NCI-H526 treated with DMSO at 0.1 percent for 48 hours (cell line): ENCODE data around the gene CDK9.

Experiments used
- DNase-seq: peaks from one replicate; lab custom pipeline; 2025; lab: John Stamatoyannopoulos, UW

CDK9 gene

DNA sequence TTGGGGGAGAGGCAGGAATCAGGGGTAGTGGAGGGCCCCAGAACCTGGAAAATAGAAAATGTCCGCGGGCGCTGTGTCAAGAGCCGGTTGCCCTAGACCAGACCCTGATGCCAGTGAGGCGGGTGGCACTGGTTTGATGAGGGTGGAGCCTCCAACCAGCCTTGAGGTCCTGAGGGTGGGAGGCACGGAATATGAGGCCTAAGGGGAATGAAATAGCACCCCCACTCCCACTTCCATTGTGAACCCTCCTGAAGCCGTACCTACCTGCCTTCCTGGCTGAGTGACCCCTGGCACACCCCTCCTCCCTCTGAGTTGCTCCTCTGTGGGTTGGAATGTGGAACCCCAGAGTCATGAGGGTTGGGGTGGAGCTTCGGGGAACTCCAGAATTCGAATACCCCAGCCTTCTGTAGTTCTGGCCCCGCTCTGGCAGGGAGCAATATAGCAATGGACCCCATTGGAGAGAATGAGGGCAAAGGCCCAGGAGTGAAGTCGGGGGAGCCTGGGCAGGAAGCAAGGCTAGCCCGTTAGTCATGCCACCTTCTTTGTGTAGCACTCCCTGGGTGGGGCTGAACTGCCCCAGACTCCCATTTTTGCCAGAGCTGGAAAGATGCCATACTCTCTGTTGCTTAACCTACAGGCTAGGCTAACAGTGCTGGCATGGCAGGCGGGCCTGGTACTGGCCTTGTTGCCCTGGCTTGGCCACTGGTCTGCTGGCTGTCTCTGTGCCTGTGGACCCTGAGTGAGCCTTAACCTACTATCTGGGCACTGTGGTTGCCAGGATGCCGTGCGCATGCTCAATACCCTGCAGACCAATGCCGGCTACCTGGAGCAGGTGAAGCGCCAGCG lies 17.9 kb downstream of the CDK9 start:
- no peak for DNase-seq

DNA sequence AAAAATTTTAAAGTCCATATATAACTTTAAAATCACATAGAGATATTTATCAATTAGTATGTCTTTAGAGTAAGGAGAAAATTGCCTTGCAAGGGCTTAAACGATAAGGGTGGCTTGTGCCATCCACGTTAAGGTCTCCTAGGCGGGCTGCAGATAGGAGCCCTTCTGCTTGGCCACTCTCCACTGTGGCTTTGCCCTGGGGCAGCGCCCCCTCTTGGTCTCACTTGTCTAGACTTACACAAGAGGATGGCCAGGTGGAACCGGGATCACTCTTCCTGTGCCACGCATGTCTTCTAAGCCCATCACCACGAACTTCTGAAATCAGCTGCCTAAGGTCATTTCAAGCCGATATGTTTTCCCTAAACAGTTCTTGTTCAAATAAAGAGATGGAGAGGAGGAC lies 19.8 kb downstream of the CDK9 start:
- DNase-seq: no peak

DNA sequence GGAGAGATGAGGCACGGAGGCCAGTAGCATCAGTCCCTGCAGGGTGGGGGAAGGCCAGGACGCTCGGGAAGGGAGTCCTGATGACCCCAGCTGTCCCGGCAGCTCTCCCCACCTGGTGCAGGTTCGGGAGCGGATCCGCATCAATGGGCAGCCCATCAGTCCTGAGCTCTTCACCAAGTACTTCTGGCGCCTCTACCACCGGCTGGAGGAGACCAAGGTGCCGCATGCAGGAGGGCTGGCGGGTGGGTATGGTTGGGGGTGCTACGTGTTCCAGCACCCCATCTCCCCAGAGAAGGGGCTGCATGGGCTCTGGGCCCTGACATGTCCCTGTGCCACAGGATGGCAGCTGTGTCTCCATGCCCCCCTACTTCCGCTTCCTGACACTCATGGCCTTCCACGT lies 21.0 kb downstream of the CDK9 start:
- DNase-seq: no peak

DNA sequence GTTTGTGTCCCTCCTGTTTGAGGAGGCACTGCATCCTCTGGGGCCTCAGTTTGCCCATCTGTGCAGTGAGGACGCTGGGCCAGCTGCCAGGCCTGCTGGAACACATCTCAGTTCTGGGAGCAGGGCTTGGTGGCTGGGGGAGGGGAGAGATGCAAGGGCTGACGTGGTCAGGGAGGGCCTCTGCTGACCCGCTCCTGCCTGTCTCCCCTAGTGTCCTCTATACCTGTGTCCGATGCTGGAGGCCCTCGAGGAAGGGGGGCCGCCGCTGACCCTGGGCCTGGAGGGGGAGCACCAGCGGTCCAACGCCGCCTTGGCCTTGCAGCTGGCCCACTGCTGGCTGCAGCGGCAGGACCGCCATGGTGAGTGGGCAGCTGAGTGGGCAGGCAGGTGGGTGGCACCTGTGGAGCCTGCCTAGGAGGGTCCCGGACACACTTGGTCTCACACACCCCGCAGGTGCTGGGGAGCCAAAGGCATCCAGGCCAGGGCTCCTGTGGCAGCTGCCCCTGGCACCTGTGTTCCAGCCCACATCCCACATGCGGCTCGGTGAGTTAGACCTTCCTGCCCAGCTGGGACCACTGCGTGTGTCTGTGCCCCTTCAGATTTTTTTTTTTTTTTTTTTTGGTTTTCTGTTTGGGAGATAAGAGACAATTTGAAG lies 22.6 kb downstream of the CDK9 start:
- no peak for DNase-seq

DNA sequence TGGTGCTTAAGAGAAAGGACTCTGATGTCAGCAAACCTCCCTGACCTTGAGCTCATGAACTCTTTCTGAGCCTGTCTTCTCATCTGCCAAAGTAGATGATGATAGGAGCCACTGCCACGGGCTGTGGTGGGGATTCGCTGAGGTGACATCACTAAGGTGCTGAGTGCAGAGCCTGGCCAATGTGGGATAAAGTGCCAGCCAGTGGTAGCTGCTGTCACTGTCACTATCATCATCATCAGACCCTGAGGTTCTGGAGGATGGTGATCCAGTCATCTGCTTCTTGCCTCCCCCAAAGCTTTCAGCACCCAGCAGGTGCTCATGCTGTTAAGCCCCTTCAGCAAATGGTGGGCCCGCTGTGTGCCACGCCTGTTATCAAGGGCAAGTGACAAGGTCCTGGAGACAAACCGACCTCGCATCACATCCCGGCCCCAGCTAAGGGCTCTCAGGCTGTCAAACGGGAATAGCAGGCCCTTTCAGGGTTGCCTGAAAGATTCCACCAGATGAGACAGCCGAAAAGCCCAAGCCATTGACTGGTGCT lies 23.2 kb downstream of the CDK9 start:
- no peak for DNase-seq

DNA sequence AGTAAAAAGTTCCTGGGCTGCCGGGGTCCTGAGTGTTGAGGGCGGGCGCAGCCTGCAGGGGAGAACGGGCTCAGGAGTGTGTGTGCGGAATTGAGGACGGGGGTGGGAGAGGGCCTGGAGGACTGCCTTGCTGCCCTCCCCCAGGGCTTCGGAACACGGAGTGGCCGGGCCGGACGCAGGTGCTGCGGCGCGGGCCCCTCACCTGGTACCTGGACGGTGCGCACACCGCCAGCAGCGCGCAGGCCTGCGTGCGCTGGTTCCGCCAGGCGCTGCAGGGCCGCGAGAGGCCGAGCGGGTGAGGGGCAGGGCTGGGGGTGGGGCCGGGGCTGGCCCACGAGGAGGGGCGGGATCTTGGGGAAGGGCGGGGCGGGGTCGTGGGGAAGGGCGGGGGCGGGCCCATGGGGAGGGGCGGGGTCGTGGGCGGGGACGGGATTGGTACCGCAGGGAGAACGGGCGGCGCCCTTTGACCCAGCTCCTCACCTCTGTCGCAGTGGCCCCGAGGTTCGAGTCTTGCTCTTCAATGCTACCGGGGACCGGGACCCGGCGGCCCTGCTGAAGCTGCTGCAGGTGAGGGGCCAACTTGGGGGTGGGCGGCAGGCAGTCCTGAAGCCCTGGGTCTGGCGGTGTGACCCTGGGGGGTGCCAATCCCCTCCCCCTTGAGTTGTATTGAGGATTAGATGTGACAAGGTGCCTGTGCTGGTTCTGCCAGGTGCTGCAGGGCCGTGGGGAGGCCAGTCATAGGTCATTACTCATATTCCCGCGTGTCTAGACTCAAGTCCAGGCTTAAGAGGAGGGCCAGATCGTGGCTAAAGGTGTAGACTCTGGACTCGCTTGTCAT lies 23.9 kb downstream of the CDK9 start:
- no peak for DNase-seq

DNA sequence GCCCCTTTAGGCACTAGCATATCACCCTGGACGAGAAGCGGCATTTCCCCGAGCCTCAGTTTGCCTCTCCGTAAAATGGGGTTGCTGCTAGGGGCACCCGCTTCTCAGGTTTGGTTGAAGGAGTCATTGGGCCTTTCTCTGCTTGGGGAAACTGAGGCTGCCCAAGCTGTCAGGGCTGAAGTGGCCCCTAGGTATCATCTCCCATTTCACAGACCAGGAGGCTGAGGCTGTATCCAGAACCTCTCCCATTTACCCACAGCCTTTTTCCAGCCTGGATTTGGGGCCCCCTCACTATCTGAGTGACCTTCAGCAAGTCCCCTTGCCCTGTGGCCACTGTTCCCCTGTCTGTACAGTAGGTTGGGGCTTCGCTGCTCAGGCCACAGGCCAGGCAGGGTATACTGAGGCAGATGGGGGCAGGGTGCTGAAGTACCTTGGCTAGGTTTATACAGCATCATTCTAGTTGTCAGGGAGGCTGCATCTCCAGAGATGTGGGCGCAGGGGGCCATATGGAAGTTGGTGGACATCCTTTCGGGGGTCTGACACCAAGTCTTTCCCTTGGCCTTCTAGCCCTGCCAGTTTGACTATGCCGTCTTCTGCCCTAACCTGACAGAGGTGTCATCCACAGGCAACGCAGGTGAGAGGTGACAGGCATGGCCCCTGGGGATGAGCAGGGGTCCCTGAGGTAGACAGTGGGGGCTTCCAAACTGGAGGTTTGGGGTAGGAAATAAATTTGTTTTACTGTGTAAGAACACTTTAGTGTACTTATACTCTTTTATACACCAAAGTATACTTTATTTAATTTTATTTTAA lies 24.7 kb downstream of the CDK9 start:
- no peak for DNase-seq

DNA sequence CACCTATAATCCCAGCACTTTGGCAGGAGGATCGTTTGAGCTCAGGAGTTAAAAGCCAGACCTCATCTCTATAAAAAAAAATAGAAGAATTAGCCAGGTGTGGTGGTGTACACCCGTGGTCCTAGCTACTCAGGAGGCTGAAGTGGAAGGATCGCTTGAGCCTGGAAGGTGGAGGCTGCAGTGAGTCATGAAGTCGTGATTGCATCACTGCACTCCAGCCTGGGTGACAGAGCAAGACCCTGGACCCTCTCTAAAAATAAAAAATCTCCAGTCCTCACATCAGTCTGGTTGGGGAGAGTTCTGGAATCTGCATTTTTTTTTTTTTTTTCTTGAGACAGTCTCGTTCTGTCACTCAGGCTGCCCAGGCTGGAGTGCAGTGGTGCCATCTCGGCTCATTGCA lies 26.2 kb downstream of the CDK9 start:
- no peak for DNase-seq

DNA sequence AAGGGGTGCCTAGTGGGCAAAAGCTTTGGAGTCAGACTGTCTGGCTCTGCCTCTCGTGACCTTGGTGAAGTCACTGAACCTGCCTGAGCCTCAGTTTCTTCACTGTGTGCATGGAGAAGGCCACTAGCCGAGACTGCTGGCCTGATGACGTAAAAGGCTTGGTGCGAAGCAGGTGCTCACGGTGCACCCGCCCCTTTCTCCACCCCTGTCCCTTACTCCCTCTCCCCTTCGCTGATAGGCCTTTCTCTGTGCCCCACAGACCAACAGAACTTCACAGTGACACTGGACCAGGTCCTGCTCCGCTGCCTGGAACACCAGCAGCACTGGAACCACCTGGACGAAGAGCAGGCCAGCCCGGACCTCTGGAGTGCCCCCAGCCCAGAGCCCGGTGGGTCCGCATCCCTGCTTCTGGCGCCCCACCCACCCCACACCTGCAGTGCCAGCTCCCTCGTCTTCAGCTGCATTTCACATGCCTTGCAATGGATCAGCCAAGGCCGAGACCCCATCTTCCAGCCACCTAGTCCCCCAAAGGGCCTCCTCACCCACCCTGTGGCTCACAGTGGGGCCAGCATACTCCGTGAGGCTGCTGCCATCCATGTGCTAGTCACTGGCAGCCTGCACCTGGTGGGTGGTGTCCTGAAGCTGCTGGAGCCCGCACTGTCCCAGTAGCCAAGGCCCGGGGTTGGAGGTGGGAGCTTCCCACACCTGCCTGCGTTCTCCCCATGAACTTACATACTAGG lies 27.3 kb downstream of the CDK9 start:
- no peak for DNase-seq

DNA sequence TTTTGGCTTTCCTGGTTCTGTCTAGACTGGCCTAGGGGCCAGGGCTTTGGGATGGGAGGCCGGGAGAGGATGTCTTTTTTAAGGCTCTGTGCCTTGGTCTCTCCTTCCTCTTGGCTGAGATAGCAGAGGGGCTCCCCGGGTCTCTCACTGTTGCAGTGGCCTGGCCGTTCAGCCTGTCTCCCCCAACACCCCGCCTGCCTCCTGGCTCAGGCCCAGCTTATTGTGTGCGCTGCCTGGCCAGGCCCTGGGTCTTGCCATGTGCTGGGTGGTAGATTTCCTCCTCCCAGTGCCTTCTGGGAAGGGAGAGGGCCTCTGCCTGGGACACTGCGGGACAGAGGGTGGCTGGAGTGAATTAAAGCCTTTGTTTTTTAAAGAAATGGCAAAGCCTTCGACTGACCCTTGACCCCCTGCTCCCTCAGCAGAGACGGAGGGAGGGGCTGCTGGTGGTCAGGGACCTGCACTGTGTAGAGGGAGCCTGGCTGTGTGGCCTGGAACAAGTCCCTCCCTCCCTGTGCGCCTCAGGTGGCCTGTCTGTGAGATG lies 27.9 kb downstream of the CDK9 start:
- DNase-seq: no peak

DNA sequence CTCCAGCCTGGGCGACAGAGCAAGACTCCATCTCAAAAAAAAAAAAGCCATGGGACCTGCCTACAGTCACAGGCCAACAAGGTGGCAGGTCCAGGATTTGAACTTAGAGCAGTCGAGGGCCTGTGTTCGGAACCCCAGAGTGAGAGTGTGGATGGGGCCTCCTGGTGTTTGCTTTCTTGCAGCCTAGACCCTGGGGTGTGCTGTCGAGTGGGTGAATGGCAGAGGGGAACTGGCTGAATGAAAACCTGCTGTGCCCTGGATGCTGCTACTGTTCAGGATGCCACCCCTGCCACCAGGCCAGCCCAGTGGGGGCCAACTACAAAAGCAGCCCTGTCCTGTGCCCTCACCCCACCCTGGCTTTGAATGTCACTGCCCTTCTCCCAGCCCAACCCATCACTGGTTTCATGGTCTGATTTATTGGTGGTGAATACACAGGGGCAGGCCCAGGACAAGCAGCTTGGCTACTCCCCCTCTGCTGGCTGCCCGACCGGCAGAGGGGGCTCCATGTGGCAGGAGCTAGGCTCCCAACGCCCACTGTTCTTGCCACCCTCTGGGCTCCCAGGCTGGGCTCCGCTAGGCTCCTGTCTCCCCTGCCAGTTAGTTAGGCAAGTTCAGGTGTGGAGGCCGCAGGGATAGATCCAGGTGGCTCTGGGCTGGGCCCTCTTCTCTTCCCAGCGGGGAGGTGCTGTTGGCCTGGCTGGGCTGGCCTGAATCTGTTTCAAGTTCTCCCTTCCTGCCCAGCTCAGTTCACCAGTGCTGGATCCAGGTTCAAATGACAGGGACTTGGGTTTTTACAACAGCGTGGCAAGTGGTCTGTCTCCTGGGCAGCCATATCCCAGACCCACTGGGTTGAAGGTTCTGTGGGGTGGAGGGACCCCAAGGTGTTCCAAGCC lies 29.0 kb downstream of the CDK9 start:
- no peak for DNase-seq

DNA sequence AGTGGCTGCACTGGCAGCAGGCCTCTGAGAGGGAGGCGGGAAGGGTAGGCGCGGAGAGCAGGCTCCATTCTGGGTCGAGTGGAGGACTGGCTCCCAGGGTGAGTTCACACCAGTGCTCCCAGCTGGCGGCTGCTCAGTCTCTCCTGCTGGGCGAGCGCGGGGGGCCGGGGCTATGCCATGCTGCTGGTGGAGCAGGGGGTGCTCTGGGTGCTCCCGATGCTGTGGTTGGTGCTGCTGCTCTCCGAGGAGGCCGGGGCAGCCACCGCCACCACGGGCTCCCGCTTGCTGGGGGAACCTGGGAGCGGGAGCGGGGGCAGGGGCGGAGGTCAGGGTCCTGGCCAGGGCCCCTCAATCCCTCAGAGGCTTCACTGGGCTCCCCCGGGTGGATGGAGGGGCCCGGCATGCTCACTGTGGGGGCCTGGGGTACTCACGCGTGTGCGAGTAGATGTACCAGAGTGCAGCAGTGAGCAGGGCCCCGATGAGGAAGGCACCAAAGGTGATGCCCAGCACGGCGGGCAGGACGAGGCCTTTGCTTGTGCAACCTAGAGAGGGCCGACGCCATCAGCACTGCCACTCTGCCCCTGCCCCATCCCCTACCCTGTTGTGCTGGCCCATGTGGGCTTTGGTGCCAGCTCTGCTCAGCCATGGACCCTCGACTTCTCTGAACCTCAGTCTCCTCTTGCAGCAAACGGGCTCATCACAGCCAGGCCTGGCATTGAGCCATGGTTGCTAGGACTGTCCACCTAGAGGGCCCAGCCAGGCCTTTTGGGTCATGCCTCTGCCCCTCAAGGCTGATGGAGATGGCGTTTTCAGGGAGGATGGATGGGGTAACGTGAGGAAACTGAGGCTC lies 29.9 kb downstream of the CDK9 start:
- DNase-seq: no peak

DNA sequence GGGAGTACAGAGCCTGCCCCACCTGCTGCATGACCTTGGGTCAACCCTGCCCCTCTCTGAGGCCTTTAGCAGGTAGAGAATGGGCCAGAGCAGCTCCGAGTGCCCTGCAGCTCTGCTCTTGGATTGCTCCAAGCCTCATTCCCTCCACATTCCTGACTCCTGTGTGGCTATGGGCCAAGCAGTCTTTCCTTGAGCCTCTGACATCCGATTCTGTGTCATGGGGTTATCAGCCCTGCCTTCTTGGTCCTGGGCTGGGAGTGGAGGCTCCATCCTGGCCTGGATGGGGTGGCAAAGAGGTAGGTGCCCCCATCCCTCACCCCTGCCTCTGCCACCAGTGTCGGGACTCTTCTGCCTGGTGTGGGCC lies 30.5 kb downstream of the CDK9 start:
- no peak for DNase-seq

DNA sequence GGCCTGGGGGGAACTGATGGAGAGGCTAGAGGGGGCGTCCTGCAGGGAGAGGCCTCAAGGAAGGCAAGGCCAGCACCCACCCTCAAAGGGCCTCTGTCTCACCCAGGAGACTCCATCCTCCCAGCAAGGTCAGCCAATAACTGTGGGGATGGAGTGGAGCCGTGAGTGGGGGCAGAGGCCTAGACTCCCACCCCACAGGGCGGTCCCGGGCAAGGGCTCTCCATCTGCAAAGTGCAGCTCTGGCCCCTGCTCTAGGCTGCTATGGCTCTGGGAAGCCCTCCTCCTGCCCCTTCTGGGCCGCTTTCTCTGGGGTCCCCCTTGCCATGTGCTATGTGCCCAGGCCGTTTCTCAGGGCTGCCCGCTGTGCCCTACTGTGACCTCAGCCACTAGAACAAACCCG lies 30.9 kb downstream of the CDK9 start:
- DNase-seq: no peak

DNA sequence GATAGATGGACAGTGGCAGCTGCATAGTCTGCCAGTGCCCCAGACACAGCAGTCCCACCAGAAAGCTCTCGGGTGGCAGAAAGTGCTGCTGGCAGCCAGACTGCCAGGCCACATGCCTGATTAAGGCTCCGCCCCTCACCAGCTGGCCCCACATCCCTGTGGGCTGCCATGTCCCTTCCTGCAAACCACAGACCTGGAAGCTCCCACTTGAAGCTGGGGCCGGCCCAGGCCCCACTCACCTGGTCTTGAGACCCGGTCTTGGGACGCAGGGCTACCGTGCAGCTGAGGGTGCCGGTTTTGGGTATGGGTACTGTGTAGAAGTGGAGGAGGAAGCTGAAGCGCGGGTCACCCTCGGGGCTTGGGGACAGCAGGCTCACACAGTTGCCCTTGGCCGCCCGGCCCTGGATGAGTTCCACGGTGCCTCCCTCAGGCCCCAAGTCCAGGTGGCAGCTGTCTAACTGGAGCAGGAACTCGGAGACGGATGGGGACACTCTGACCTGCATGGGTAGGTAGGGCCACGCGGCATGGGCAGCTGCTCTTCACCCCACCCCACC lies 32.1 kb downstream of the CDK9 start:
- DNase-seq: no peak

DNA sequence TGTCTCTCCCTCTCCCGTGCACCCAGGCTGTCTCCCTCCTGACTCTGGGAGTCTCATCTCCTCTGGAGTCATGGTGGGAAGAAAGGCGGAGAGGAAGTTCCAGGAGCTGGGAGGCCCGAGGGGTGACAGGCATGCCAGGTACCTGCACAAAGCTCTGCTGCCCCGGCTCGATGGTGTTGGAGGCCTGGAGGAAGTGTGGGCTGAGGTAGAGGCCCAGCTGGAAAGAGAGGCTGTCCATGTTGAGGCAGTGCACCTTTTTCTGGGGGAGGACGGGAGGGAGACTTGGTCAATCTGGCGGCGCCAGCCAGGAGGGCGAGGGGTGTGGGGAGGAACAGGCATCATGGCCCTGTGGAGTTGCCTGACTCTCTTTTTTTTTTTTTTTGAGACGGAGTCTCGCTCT lies 32.7 kb downstream of the CDK9 start:
- no peak for DNase-seq

DNA sequence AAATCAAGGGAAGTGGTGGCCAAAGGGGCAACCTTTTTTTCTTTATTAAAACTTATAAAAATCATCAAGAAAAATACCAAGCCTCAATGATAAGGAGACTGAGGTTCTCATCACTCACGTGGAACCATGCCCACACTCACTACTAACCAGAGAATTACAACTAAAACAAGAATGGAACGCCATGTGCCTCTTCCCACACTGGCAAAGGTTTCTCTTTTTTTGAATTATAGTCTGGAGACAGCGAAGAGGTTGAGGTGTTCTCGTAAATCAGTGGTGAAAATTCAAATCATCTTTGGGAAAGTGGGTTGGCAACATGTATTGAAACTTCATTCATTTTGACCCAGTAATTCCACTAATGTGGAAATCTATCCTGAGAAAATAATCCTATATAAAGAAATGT lies 36.3 kb downstream of the CDK9 start:
- DNase-seq: no peak

DNA sequence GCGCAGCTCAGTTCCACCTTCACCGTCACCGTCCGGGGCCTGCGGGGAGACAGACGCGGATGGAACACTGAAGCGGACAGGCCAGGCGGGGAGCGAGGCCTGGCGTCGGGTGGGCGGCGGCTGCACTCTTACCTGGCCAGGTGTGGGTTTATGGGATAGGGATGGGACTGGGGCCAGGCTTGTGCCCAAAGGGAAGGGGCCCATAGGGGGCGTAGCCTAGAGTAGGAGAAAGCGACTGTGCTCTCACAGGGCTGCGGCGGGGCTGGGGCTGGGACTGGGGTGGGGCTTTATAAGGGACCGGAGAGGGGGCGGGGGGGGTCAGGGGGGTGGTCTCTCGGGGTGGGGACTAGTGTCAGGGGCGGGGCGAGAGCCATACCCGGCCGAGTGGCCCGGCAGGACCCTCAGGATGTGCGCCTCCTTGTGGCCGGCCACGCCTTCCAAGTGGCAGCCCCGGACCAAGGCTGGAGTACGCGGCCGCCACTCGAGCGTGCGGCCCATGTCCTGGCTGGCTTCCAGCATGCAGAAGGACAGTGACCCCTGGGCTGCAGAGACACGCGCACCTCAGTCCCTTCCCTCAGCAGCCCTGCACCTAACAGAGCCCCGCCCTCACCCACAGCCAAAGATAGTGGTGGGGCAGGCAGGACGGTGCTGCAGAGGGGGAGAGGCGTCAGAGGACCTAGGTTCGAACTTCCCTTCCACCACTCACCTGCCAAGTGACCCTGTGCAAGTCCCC lies 39.7 kb downstream of the CDK9 start:
- DNase-seq: no peak
